Endodermal cell (in vitro differentiated cells): ENCODE data around the gene RFLNA. TPM values are rescaled to one million over a fixed set of nuclear protein-coding genes. Genes with fewer than 3 reads are reported as not detected.

Source experiments
- DNase-seq: peaks from one replicate; pipeline ENCODE4 v3.0.0-alpha.2; 2017
- H3K27ac ChIP-seq: 2 replicates; pipeline ENCODE4 v1.5.1; 2013; ENCODE audit warnings: mild to moderate bottlenecking, low read depth, low read length, moderate library complexity
- H3K27me3 ChIP-seq: 2 replicates; pipeline ENCODE4 v1.6.1; 2013; ENCODE audit warnings: mild to moderate bottlenecking, low read length, moderate library complexity; ENCODE audit not compliant: insufficient read depth, control insufficient read depth, poor library complexity, severe bottlenecking
- H3K36me3 ChIP-seq: 2 replicates; pipeline ENCODE4 v1.7.0; 2013; ENCODE audit warnings: mild to moderate bottlenecking, low read length, moderate library complexity; ENCODE audit not compliant: control insufficient read depth, insufficient read depth
- H3K4me1 ChIP-seq: one replicate; pipeline ENCODE4 v1.7.0; 2013; ENCODE audit warnings: low read length; ENCODE audit not compliant: control insufficient read depth, insufficient read depth
- H3K4me3 ChIP-seq: 2 replicates; pipeline ENCODE4 v1.5.1; 2013; ENCODE audit warnings: mild to moderate bottlenecking, low read length, moderate library complexity
- H3K9ac ChIP-seq: 2 replicates; pipeline ENCODE4 v1.6.1; 2013; ENCODE audit warnings: mild to moderate bottlenecking, low read length, moderate library complexity; ENCODE audit not compliant: poor library complexity, severe bottlenecking; ENCODE audit errors: extremely low read depth
- H3K9me3 ChIP-seq: 2 replicates; pipeline ENCODE4 v1.6.1; 2013; ENCODE audit warnings: mild to moderate bottlenecking, low read length, moderate library complexity; ENCODE audit not compliant: control insufficient read depth
- H3K27ac Mint-ChIP-seq: 2 replicates; pipeline ENCODE4 v1.8.0; 2020; ENCODE audit warnings: mixed read lengths
- H3K27me3 Mint-ChIP-seq: 2 replicates; pipeline ENCODE4 v1.8.0; 2021; ENCODE audit warnings: mild to moderate bottlenecking, mixed read lengths; ENCODE audit not compliant: insufficient read depth
- H3K36me3 Mint-ChIP-seq: 2 replicates; pipeline ENCODE4 v1.8.0; 2020; ENCODE audit warnings: low read depth, mixed read lengths
- H3K4me1 Mint-ChIP-seq: 2 replicates; pipeline ENCODE4 v1.8.0; 2020; ENCODE audit warnings: mixed read lengths
- H3K4me3 Mint-ChIP-seq: 2 replicates; pipeline ENCODE4 v1.8.0; 2020; ENCODE audit warnings: mild to moderate bottlenecking, moderate library complexity, mixed read lengths
- H3K9me3 Mint-ChIP-seq: 2 replicates; pipeline ENCODE4 v1.8.0; 2020; ENCODE audit warnings: mild to moderate bottlenecking, mixed read lengths
- WGBS, 2 experiments: methylation state at CpG; one replicate each; pipeline versions ENCODE4 v1.1.5 to v1.1.7; 2013; ENCODE audit warnings: missing lambda C conversion rate in 2 of 2, mixed read lengths in 1 of 2; ENCODE audit not compliant: insufficient coverage in 1 of 2, insufficient read length in 1 of 2; 5-methylcytosine and 5-hydroxymethylcytosine counted together
- total RNA-seq, 2 donors: library from RNA; stranded (reverse); fragmentation: NEBNext Ultra II Directional in 1 of 2; extraction: Animal tissue kit (Norgen Biotek cat#: 25700) in 1 of 2; gene quantifications; 2 replicates in 1 of 2; 3 replicates in 1 of 2; pipeline ENCODE4 v1.2.1, GENCODE V29; 2021
- TF ChIP-seq, protein P1 (sequence below): fragments of 200-600 bp; sonication (generic); conservative IDR thresholded peaks from 2 replicates; pipeline ENCODE4 v1.5.0; 2021; ENCODE audit warnings: antibody characterized with exemption, mild to moderate bottlenecking

Gene RFLNA
- total RNA-seq, 2 donors from 2014 or later, result 1.2 to 2.0 TPM

DNA sequence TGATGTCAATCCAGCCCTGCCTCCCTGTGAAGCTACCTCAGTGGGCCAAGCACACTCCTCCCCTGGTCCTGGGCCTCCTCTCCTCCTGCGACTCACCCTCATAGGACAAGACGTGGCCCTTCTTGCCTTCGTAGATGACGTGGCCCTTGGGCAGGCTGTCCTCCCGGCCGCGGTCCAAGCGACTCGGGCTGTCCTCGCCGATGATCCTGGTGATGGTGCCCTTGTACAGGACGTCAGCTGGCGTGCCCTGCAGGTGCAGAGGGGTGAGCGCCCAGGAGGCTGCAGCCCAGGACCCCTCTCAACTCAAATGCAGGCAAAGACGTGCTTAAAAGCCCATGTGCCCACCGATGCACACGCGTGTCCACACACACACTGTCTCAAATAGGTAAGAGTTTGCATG lies 55.6 kb downstream of the RFLNA start:
- TF ChIP-seq, protein P1, sequence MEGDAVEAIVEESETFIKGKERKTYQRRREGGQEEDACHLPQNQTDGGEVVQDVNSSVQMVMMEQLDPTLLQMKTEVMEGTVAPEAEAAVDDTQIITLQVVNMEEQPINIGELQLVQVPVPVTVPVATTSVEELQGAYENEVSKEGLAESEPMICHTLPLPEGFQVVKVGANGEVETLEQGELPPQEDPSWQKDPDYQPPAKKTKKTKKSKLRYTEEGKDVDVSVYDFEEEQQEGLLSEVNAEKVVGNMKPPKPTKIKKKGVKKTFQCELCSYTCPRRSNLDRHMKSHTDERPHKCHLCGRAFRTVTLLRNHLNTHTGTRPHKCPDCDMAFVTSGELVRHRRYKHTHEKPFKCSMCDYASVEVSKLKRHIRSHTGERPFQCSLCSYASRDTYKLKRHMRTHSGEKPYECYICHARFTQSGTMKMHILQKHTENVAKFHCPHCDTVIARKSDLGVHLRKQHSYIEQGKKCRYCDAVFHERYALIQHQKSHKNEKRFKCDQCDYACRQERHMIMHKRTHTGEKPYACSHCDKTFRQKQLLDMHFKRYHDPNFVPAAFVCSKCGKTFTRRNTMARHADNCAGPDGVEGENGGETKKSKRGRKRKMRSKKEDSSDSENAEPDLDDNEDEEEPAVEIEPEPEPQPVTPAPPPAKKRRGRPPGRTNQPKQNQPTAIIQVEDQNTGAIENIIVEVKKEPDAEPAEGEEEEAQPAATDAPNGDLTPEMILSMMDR, result no peak
- 91 to 95% methylated on average over 17 to 18 of the region's 18 CpGs for WGBS, 2 experiments
- H3K27me3 ChIP-seq, result no peaks in the 10 kb centered on the region
- no peak overlapping the region for H3K27ac ChIP-seq
- H3K9me3 Mint-ChIP-seq, result no peaks in the 10 kb centered on the region
- DNase-seq, result no peak
- no peak overlapping the region for H3K27ac Mint-ChIP-seq
- no peaks in the 10 kb centered on the region for H3K27me3 Mint-ChIP-seq
- H3K4me1 ChIP-seq, result no peaks in the 10 kb centered on the region
- no peaks in the 10 kb centered on the region for H3K9me3 ChIP-seq
- no peaks in the 10 kb centered on the region for H3K4me1 Mint-ChIP-seq
- H3K9ac ChIP-seq, result no peak overlapping the region
- H3K36me3 ChIP-seq, result peaks cover 41% of the 10 kb centered on the region
- no peak overlapping the region for H3K4me3 ChIP-seq
- H3K36me3 Mint-ChIP-seq, result peaks cover 60% of the 10 kb centered on the region
- no peak overlapping the region for H3K4me3 Mint-ChIP-seq

DNA sequence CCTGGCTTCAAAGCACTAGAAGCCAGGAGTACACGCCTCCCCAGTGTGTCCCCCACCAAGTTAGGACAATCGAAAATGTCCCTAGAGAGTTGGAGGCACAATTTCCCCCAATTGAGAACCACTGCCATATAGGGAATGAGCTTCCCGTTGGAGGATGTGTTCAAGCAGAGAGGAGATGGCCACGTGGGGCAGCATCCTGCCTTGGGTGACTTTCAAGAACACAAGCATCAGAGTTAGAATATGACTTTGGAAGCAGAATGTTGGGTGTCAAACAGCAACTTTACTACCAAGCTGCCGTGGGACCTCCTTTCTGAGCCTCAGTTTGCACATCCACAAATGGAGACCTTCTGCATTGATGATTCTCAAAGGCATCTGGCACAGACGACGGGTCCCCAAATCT lies 56.5 kb downstream of the RFLNA start:
- Mint-ChIP-seq H3K27me3 (no peaks in the 10 kb centered on the region), H3K9me3 (no peaks in the 10 kb centered on the region), H3K27ac (no peak overlapping the region), H3K4me3 (no peak overlapping the region), H3K4me1 (no peaks in the 10 kb centered on the region), H3K36me3 (peaks cover 57% of the 10 kb centered on the region)
- TF ChIP-seq, protein P1, result no peak
- Histone ChIP-seq H3K4me1 (no peaks in the 10 kb centered on the region), H3K4me3 (no peak overlapping the region), H3K9ac (no peak overlapping the region), H3K9me3 (no peaks in the 10 kb centered on the region), H3K36me3 (peaks cover 39% of the 10 kb centered on the region), H3K27me3 (no peaks in the 10 kb centered on the region), H3K27ac (no peak overlapping the region)
- 82 to 94% methylated on average over 6 to 7 of the region's 7 CpGs for WGBS, 2 experiments
- DNase-seq, result no peak

DNA sequence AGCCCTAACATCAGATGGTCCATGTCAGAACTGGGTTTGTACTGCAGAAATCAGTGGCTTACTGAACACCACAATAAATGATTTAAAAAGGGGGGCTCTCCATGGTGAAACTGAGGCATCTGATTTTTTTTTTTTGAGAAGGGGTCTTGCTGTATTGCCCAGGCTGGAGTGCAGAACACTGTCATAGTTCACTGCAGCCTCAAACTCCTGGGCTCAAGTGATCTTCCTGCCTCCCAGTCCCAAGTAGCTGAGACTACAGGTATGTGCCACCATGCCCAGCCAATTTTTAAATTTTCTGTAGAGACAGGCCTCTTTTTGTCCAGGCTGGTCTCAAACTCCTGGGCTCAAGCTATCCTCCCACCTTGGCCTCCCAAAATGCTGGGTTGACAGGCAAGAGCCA lies 57.4 kb downstream of the RFLNA start:
- H3K36me3 Mint-ChIP-seq, result peaks cover 54% of the 10 kb centered on the region
- DNase-seq, result no peak
- Histone ChIP-seq H3K4me3 (no peak overlapping the region), H3K9ac (no peak overlapping the region), H3K4me1 (no peaks in the 10 kb centered on the region), H3K9me3 (no peaks in the 10 kb centered on the region), H3K27me3 (no peaks in the 10 kb centered on the region), H3K36me3 (peaks cover 41% of the 10 kb centered on the region), H3K27ac (no peak overlapping the region)
- TF ChIP-seq, protein P1, result no peak
- no peaks in the 10 kb centered on the region for H3K9me3 Mint-ChIP-seq
- H3K4me3 Mint-ChIP-seq, result no peak overlapping the region
- no peaks in the 10 kb centered on the region for H3K27me3 Mint-ChIP-seq
- no peaks in the 10 kb centered on the region for H3K4me1 Mint-ChIP-seq
- H3K27ac Mint-ChIP-seq, result no peak overlapping the region
